HG03064 (cell line): Measurements from ENCODE around the gene OR11L1.

Experiments
- ATAC-seq: cut with Tn5 transposase; IDR thresholded peaks from one replicate; pipeline ENCODE4 v1.9.1; 2021; ENCODE audit warnings: low read depth; ENCODE audit not compliant: unreplicated experiment

The OR11L1 gene

GRCh38 chr1:247822060-247822459, 19.6 kb downstream of the OR11L1 start:
- no peak for ATAC-seq

- no peak for ATAC-seq
These were observed 29.1 kb downstream of the OR11L1 start for GRCh38 chr1:247812637-247813036.

GRCh38 chr1:247797518-247797917, 44.2 kb downstream of the OR11L1 start:
- no peak for ATAC-seq
